NCI-H1048 (cell line): ENCODE data around the gene SPATS2L.

Source experiments
- DNase-seq: peaks from one replicate; lab custom pipeline; 2025; lab: John Stamatoyannopoulos, UW

Gene SPATS2L

GRCh38 chr2:200348897-200349563 is 42.5 kb downstream of the SPATS2L start:
- DNase-seq: no peak

GRCh38 chr2:200349868-200350267 is 43.4 kb downstream of the SPATS2L start:
- no peak for DNase-seq

- no peak for DNase-seq
These were observed 44.4 kb downstream of the SPATS2L start for GRCh38 chr2:200350850-200351285.

- no peak for DNase-seq
These were observed 45.3 kb downstream of the SPATS2L start for GRCh38 chr2:200351815-200352214.

GRCh38 chr2:200352636-200353035 is 46.1 kb downstream of the SPATS2L start:
- DNase-seq: no peak

- DNase-seq: no peak
These were observed 46.6 kb downstream of the SPATS2L start for GRCh38 chr2:200353120-200353519.

- no peak for DNase-seq
These were observed 47.4 kb downstream of the SPATS2L start for GRCh38 chr2:200353874-200354273.

- DNase-seq: no peak
These were observed 48.6 kb downstream of the SPATS2L start for GRCh38 chr2:200354833-200355751.

GRCh38 chr2:200356321-200356720 is 49.8 kb downstream of the SPATS2L start:
- no peak for DNase-seq

GRCh38 chr2:200356857-200357384 is 50.4 kb downstream of the SPATS2L start:
- DNase-seq: no peak

GRCh38 chr2:200357845-200358244 is 51.4 kb downstream of the SPATS2L start:
- DNase-seq: no peak

GRCh38 chr2:200359552-200359951 is 53.1 kb downstream of the SPATS2L start:
- no peak for DNase-seq

- no peak for DNase-seq
These were observed 53.9 kb downstream of the SPATS2L start for GRCh38 chr2:200360364-200360763.

- no peak for DNase-seq
These were observed 55.9 kb downstream of the SPATS2L start for GRCh38 chr2:200362202-200362917.

GRCh38 chr2:200363279-200363678 is 56.8 kb downstream of the SPATS2L start:
- DNase-seq: no peak

- DNase-seq: no peak
These were observed 57.6 kb downstream of the SPATS2L start for GRCh38 chr2:200364142-200364541.

- no peak for DNase-seq
These were observed 58.1 kb downstream of the SPATS2L start for GRCh38 chr2:200364620-200365019.

- DNase-seq: no peak
These were observed 58.7 kb downstream of the SPATS2L start for GRCh38 chr2:200365209-200365608.

GRCh38 chr2:200367155-200367554 is 60.7 kb downstream of the SPATS2L start:
- no peak for DNase-seq

GRCh38 chr2:200369886-200370285 is 63.4 kb downstream of the SPATS2L start:
- no peak for DNase-seq

- DNase-seq: no peak
These were observed 66.7 kb downstream of the SPATS2L start for GRCh38 chr2:200373231-200373630.

- no peak for DNase-seq
These were observed 67.5 kb downstream of the SPATS2L start for GRCh38 chr2:200373973-200374416.
